GM21737 (cell line): ENCODE measurements around the gene ACSL5.
"Not testable (repeated sequence)": the region's sequence is repeated elsewhere in the genome, so short reads cannot be mapped to it uniquely, and the experiment has no call there.

ENCODE experiments used
- ATAC-seq: cut with Tn5 transposase; IDR thresholded peaks from one replicate; pipeline ENCODE4 v1.9.1; 2021; ENCODE audit warnings: mild to moderate bottlenecking, moderate library complexity; ENCODE audit not compliant: unreplicated experiment

Gene ACSL5

DNA sequence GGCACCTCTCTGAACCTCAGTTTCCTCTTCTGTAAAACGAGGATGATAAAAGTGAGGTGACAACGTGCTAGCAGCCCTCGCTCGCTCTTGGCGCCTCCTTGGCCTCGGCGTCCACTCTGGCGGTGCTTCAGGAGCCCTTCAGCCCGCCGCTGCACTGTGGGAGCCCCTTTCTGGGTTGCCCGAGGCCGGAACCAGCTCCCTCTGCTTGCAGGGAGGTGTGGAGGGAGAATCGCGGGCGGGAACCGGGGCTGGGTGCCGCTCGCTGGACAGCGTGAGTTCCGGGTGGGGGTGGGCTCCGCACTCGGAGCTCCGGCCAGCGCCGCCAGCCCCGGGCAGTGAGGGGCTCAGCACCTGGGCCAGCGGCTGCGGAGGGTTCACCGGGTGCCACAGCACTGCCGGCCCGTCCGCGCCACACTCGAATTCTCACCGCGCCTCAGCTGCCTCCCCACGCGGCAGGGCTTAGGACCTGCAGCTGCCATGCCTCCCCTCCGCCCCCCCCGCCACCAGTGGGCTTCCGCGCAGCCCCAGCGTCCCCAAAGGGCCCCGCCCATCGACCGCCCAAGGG is 24.3 kb upstream of the ACSL5 start:
- ATAC-seq = no peak

DNA sequence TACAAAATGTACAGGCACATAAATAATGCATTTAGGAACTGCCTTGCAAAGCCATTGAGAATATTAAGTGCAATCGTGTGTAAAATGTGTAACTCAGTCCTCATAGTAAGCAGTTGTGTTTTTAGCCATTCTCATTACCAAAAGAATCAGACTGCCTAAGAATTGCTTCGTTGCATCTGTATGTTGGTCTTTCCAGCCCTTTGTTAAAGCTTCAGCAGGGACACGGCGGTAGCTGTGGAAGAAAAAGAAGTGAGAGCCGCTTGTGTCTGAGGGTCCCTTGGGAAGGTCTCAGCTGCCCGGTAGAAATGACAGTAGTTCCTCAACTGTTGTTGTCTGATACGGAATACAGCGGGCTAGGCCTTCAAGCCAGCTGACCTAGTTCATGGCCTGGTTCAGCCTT is 22.8 kb upstream of the ACSL5 start:
- no peak for ATAC-seq

DNA sequence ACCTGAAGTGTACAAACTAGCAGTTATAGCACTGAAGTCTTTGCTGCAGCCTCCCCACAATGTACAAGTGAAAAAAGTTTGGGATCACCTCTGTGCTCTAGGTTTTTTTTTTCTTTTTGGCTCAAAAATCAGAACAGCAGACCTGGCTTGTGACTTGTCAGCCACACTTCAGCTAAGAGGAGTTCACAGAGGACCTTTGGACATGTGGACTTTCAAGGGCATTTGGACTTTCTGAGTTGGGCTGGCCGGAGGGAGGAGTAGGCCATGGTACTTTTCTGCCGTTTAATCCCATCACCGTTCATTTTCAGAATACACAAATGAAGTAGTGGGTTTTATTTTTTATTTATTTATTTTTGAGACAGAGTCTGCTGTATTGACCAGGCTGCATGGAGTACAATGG is 21.9 kb upstream of the ACSL5 start:
- no peak for ATAC-seq

DNA sequence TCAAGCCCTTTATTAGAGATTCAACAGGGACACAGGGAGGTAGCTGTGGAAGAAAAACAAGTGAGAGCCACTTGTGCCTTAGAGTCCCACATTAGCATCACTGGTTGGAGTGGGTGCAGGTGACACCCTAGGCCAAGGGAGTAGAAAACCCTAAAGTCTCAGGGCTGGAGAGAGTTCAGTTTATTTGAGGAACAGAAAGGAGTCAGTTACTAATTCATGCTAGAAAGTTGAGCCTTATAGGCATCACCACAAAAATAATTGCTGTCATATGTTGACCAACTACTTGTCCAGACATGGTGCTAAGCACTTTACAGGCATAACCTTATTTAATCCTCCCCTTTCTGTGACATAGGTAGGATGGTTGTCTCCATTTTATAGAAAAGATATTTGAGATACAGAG is 20.9 kb upstream of the ACSL5 start:
- no peak for ATAC-seq

DNA sequence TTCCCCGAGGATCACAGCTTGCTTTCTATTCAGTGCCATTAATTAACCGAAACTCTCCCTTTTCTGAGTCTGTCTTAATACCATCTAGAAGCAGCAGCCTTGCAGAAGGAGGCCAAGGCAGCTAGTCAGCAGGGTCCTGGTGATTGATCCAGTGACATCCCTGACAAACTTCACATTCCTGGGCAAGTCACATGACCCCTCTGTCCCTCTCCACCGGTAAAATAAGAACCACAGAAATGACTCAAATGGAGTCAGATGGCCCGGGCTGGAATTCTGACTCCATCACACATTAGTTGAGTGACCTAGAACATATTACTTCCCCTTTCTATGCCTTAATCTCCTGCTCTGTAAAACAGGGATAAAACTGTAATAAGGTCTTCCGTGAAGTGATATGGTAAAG is 17.2 kb upstream of the ACSL5 start:
- no peak for ATAC-seq

DNA sequence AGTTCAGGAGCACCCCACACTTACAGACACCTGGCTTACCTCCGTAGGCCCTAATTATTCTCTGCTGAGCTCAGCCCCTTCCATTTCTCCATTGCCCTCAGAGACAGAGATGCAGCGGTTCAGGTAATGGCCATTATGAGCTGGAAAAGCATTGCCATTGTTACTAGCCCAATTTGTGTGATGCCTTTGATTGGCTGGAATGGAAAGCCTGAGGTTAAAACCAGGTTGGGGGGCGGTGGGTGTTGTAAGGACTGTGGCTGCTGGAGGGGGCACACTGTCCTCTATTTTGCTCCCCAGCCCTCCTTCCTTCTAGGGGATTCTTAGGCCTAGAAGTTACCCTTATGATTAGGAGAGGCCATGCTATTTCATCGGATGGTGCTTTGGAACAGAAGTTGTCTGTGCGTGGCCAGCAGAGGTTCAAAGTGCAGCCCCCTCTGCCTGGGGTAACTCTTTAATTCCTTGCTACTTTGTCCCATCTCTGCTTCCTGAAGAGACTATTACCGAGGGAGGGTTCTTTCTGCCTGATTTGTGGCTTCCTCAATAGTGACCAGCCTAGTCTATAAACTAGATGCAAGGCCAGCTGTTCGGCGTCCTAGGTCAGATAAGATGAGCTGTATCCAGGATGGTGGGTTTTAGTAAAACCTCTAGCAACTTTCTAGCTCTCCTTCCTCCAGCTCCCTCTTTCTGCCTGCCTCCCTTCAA is 14.2 kb upstream of the ACSL5 start:
- ATAC-seq = no peak

DNA sequence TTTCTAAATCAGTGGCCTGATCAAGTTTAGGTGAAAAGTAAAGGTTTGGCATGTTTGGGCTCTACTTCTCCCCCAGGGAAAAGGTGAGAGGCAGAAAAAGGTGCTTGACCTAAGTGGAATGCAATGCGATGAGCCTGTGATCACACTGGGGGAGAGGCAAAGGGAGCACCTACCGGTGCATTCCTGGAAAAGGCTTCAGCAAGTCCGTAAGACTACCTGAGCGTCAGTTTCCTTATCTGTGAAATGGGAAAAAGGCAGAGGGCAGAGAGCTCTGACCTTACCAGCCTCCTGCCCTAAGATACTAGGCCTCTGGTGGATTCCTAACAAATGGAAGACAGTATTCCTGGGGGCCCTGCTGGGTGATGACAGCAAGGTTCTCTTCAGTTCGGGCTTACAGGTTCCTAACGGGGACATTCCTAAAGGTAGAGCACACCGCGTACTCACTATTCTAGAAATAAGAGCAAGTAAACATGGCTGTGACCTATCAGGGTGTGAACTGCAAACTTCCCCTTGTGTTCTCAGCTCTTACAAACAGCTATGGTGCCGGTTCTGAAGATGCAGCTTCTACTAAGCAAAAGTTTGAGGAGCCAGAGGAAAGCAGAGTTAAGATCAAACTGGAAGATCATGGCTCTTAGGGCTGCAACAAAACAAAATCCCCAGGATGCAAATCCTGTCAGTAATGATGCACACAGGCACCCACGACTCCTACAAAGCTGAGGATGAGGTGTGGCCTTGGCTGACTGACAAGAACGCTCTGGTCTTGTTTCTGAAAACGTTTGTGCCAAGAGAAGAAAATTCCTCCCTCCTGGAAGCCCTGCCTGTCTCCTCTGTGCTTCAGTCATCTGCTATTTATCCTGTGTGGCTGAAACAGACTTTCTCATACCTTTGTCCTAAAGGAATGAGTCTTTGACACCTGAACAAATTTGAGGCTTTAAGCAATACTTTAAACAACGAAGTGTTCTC is 13.3 kb upstream of the ACSL5 start:
- ATAC-seq = no peak

DNA sequence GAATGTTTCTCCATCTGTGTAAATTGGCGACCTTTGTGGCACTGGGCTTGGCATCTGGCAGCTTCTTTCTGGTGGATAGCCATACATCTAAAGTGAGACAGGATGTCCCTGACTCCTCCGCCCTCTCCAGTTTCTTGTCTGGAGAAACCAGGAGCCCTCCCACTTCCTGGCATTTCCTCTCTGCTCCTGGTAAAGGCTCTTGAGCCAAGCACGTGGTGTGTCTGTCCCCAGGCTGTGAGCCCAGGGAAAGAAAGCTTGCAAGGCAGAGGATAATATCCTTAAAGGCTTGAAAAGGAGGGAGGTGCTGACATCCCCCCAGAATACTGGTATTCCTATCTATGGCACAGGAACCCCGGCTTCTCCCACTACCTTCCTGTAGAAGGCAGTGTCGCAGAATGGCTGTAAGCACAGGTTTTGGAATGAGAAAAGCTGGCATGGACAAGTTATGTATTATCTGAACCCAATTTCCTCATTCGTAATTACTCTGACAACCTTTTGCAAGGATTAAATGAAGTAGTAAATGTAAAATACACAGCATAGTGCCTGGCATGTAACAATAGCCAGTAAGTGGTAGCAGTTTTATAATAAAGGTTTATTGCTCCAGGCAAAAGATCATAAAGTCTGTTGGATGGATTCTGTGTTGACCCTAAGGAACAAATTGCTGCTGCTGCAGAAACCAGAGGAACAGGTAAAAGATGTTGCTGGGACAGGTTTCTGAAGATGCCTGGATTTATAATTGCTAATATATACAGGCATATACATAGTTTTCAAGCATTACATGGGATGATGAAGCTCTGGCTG is 11.8 kb upstream of the ACSL5 start:
- no peak for ATAC-seq

DNA sequence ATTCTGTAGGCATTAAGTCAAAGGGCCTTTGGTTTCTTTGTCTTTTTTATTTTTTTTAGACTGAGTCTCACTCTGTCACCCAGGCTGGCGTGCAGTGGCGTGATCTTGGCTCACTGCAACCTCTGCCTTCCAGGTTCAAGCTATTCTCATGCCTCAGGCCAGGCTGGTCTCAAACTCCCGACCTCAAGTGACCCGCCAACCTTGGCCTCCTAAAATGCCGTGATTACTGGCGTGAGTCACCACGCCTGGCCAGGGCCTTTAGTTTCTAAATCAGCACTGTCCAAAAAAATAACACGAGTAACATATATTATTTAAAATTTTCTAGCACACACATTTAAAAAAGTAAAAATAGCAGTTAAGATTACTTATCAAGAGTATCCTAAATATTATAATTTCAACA is 11.1 kb upstream of the ACSL5 start:
- ATAC-seq = no peak

DNA sequence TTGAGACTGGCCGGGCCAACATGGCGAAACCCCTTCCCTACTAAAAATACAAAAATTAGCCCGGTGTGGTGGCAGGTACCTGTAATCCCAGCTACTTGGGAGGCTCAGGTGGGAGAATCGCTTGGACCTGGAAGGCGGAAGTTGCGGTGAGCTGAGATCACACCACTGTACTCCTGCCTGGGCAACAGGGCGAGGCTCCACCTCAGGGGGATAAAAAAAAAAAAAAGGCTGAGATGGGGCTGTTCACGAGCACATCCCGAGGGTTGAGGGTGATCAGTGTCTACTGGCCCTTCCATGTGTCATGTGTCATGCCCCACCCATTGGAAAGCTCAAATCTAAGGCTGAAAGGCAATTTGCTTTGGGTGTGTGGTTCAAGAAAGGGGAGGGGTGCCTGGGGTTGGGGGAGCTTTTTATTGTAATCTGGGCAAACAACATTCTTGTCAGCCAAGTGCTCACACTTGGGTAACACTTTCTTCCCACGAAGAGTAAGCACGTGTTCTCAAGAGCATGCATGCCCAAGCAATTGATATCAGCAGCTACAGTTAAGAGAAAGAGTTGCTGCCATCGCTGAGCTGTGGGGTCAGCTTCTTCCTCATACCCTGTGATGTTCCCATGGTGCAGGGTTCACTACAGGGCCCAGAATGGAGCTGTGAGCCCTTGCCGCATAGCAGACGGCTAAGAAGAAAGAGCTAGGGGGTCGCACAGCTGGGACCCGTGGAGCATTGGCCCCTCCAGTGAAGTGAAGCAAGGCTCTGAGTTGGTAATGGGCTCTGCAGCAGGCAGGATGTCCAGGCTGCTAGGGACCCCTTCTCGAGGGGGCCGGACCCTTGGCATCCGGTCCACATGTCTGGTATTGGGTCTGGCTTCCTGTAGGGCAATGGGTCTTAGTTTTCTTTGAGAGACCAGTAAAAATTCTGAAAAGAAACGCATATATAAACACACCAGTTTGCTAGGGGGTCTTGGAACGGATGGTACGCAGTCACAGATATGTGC is 9.9 kb upstream of the ACSL5 start:
- ATAC-seq = no peak

DNA sequence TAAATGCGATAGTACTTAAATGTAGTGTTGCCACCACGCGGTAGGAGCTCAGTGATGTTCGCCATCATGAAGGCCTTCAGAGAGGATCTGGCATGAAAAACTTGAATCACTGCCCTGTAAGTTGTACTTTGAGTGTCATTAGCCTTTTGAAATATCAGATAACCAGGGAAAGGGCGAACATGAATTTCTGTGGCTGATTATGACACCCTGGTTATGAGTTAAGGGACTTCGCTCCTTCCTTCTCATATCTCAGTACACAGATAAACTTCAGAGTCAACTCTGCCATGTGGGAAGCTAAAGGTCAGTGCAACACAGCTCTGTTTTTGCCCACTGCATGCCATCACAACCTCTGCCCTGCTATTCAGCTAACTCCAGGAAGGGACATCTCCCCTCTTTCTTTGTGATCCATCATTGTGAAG is 8.9 kb upstream of the ACSL5 start:
- no peak for ATAC-seq

DNA sequence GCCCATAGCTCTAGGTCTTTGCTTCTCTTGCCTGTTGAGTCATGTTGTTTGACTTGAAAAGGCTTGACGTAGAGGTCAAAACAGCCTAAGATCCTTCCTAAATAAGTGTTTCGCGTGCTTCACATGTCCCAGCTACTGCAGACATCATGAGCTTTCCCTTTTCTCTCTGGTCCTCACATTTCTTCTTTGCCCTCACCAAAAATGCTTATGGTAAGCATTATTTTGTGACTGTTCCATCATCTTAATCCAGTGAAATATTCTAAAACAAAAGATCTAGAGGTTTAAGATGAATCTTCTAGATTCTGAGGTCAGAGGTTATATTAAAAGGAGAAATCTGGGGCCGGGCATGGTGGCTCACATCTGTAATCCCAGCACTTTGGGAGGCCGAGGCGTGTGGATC is 8.5 kb upstream of the ACSL5 start:
- ATAC-seq = no peak

DNA sequence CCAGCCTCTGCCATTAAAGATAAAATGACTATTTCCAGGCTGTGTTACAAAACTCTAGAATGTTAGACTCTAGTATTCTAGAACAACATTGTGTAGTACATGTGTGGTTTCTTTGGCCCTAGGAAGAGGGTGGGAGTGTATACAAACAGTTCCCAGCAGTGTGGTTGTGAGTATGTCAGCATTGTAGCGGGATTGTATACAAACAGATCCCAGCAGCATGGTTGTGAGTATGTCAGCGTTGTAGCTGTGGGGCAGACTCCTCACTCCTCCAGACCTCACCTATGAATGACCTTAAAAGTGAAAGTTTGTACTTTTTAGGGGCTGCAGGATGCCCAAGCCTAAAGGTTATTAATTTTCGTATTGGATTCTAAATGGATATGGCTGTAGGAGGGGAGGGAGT is 6.9 kb upstream of the ACSL5 start:
- ATAC-seq = no peak

DNA sequence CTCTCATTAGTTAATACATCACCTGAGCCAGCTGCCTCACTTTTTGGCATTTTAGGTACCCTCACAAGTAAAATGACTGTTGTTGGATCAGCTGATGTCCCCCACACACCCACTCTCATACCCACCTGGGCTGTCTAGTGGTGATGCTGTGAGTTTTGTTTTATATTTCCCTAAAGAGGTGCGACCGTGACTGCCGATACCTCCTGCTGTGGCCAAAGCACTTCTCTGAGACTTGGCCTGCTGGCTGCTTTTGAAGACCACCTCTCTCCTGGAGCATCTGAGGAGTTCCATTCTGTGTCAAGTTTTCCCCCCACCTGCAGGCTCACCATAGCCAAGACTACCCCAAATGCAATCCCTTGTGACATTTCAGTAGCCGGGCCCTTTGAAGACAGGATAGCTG is 6.4 kb upstream of the ACSL5 start:
- no peak for ATAC-seq

DNA sequence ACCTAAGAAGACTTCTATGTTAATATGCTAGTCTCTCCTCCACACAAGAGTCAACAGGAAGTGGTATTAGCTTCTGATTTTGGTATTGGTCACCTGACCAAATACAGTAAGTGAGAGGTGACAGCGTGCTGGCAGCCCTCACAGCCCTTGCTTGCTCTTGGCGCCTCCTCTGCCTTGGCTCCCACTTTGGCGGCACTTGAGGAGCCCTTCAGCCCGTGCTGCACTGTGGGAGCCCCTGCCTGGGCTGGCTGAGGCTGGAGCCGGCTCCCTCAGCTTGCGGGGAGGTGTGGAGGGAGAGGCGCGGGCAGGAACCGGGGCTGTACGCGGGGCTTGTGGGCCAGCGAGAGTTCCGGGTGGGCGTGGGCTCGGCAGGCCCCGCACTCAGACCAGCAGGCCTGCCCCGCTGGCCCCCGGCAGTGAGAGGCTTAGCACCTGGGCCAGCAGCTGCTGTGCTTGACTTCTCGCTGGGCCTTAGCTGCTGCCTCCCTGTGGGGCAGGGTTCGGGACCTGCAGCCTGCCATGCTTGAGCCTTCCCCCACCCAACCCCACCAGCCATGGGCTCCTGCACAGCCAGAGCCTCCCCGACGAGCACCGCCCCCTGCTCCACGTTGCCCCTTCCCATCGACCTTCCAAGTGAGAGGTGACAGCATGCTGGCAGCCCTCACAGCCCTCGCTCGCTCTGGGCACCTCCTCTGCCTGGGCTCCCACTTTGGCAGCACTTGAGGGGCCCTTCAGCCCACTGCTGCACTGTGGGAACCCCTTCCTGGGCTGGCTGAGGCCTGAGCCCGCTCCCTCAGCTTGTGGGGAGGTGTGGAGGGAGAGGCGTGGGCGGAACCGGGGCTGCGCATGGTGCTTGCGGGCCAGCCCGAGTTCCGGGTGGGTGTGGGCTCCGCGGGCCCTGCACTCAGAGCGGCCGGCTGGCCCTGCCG is 4.2 kb upstream of the ACSL5 start:
- ATAC-seq = no peak

DNA sequence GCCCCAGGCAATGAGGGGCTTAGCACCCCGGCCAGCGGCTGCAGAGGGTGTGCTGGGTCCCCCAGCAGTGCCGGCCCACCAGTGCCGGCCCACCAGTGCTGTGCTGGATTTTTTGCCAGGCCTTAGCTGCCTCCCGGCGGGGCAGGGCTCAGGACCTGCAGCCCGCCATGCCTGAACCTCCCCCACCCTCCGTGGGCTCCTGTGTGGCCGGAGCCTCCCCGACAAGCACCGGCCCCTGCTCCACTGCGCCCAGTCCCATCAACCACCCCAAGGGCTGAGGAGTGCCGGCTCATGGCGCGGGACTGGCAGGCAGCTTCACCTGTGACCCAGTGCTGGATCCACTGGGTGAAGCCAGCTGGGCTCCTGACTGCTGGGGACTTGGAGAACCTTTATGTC is 3.5 kb upstream of the ACSL5 start:
- ATAC-seq = no peak

DNA sequence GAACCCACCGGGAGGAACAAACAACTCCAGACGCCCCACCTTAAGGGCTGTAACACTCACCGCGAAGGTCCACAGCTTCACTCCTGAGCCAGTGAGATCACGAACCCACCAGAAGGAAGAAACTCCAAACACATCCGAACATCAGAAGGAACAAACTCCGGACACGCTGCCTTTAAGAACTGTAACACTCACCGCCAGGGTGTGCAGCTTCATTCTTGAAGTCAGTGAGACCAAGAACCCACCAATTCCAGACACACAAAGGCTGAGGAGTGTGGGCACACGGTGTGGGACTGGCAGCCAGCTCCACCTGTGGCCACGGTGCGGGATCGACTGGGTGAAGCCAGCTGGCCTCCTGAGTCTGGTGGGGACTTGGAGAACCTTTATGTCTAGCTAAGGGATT is 2.6 kb upstream of the ACSL5 start:
- not testable (repeated sequence) for ATAC-seq

DNA sequence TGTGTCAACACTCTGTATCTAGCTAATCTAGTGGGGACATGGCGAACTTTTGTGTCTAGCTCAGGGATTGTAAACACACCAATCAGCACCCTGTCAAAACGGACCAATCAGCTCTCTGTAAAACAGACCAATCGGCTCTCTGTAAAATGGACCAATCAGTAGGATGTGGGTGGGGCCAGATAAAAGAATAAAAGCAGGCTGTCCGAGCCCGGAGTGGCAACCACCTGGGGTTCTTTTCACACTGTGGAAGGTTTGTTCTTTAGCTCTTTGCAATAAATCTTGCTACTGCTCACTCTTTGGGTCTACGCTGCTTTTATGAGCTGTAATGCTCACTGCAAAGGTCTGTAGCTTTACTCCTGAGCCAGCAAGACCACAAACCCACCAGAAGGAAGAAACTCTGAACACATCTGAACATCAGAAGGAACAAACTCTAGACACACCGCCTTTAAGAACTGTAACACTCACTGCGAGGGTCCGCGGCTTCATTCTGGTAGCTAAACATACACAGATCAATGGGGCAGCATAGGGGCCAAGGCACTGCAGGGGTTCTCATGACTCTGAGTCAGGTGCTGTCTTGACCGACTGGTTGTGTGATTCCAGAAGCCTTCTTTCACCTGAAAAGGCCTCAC is 1.6 kb upstream of the ACSL5 start:
- not testable (repeated sequence) for ATAC-seq
